IMR-90 (cell line): ENCODE results near the gene LRIT2. TPM values are rescaled to one million over a fixed set of nuclear protein-coding genes. Genes with fewer than 3 reads are reported as not detected.

Experiments
- polyA plus RNA-seq, 3 experiments: library from polyadenylated mRNA; depleted of rRNA; stranded (reverse); fragments of >200 nt; gene quantifications; 2 replicates each; pipeline ENCODE4 v1.2.3, GENCODE V29; 2012; ENCODE audit warnings: low replicate concordance in 1 of 3
- total RNA-seq: library from RNA; depleted of rRNA; stranded (reverse); fragments of >200 nt; gene quantifications from 2 replicates; pipeline ENCODE4 v1.2.3, GENCODE V29; 2012
- TF ChIP-seq, protein P1 (sequence below): conservative IDR thresholded peaks from 2 replicates; pipeline ENCODE4 v1.5.1; 2012; ENCODE audit warnings: mild to moderate bottlenecking, low read depth, low read length, improper control_type of control experiment

Gene LRIT2
- total and polyA plus RNA-seq, 2 of the 4 experiments (the other 2 are of a cell fraction), result not detected

- TF ChIP-seq, protein P1, sequence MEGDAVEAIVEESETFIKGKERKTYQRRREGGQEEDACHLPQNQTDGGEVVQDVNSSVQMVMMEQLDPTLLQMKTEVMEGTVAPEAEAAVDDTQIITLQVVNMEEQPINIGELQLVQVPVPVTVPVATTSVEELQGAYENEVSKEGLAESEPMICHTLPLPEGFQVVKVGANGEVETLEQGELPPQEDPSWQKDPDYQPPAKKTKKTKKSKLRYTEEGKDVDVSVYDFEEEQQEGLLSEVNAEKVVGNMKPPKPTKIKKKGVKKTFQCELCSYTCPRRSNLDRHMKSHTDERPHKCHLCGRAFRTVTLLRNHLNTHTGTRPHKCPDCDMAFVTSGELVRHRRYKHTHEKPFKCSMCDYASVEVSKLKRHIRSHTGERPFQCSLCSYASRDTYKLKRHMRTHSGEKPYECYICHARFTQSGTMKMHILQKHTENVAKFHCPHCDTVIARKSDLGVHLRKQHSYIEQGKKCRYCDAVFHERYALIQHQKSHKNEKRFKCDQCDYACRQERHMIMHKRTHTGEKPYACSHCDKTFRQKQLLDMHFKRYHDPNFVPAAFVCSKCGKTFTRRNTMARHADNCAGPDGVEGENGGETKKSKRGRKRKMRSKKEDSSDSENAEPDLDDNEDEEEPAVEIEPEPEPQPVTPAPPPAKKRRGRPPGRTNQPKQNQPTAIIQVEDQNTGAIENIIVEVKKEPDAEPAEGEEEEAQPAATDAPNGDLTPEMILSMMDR, result peak; percentile 68
These were observed 31.4 kb upstream of the LRIT2 start (continued) for GRCh38 chr10:84256510-84257342.
